ENCODE data around the gene GPRIN1. TPM values are rescaled to one million over a fixed set of nuclear protein-coding genes. Genes with fewer than 3 reads are reported as not detected.

The GPRIN1 gene
- polyA plus RNA-seq, 1 of the 3 experiments (the other 2 are of a cell fraction) = 6.6 TPM

GRCh38 chr5:176647843-176648473, 38.0 kb upstream of the GPRIN1 start:
- Histone ChIP-seq H3K4me1 (ENCODE audit: control insufficient read depth in 1 of 2, insufficient read depth in 2 of 2, low read depth in 1 of 2, low read length in 1 of 2) (peaks cover 4 to 46% of the 10 kb centered on the region in 2 experiments; a peak in 2 of 4 replicates), H3K4me3 (ENCODE audit: low read depth in 2 of 2, low read length in 1 of 2) (peak overlapping the region; percentile 89 to 94), H3K36me3 (replicated peaks in 1 of 2; ENCODE audit: control insufficient read depth in 1 of 2, insufficient read depth in 2 of 2, low read length in 1 of 2) (peaks cover 0 to 5% of the 10 kb centered on the region in 2 experiments), H3K79me2 (ENCODE audit: insufficient read depth) (peaks cover 46% of the 10 kb centered on the region), H3K9me3 (no peaks in the 10 kb centered on the region), H3K4me2 (peak overlapping the region; percentile 99), H4K20me1 (ENCODE audit: insufficient read depth) (peaks cover 26% of the 10 kb centered on the region; the same call in 1 of the 2 replicates), H3K27me3 (ENCODE audit: insufficient read depth) (no peaks in the 10 kb centered on the region), H2AFZ (ENCODE audit: low read depth) (peak overlapping the region; percentile 96), H3F3A (replicated peaks; ENCODE audit: insufficient read depth) (no peaks in the 10 kb centered on the region), H3K27ac (ENCODE audit: low read depth in 2 of 2, low read length in 1 of 2) (peak overlapping the region; percentile 52 to 77; a peak in 2 of 4 replicates), H3K9ac (peak overlapping the region; percentile 98), H3K9me2 (no peaks in the 10 kb centered on the region)
- DNase-seq = peak; percentile 82
- no peak for TF ChIP-seq YY1 (IDR thresholded peaks at IDR 0.05; ENCODE audit: low read depth)
- TF ChIP-seq MXI1 (IDR thresholded peaks at IDR 0.05; ENCODE audit: low read depth, low read length) = no peak
- 0 out of 2 replicates have a peak, but pooled peaks have one; percentile 37 for TF ChIP-seq NFIC (IDR thresholded peaks at IDR 0.05; ENCODE audit: borderline replicate concordance)
- TF ChIP-seq SIN3A (IDR thresholded peaks at IDR 0.05; ENCODE audit: borderline replicate concordance, low read depth, low read length) = no peak
- TF ChIP-seq TAF1 (IDR thresholded peaks at IDR 0.05; ENCODE audit: borderline replicate concordance, low read depth, low read length) = no peak
- TF ChIP-seq TEAD4 (IDR thresholded peaks at IDR 0.05; ENCODE audit: borderline replicate concordance, insufficient read depth) = no peak
- ChIA-PET CTCF (interaction anchor here (0.6 to 5.8 kb wide), 9 partner anchors 10 to 464 kb away, joined by 3 to 38 read pairs (median 7); partner anchors contain the start of genes CLTB, EIF4E1B and SNCB), POLR2A (interaction anchor here (1.5 to 1.9 kb wide), 3 partner anchors 13 to 26 kb away, joined by 6 read pairs; partner anchors contain the start of genes EIF4E1B and SNCB)
- 15% methylated on average over 16 of the region's 20 CpGs for WGBS (ENCODE audit: low lambda C conversion rate)

- Histone ChIP-seq H2AFZ (ENCODE audit: low read depth) (peak within 1 kb of the TSS; percentile 96), H3K9me3 (no peaks in the 10 kb centered on the region), H3K79me2 (ENCODE audit: insufficient read depth) (peaks cover 46% of the 10 kb centered on the region), H3F3A (replicated peaks; ENCODE audit: insufficient read depth) (no peaks in the 10 kb centered on the region), H3K9me2 (no peaks in the 10 kb centered on the region), H3K4me3 (ENCODE audit: low read depth in 2 of 2, low read length in 1 of 2) (peak within 1 kb of the TSS; percentile 89 to 94), H4K20me1 (ENCODE audit: insufficient read depth) (peaks cover 20% of the 10 kb centered on the region; the same call in 1 of the 2 replicates), H3K27me3 (ENCODE audit: insufficient read depth) (no peaks in the 10 kb centered on the region), H3K9ac (peak within 1 kb of the TSS; percentile 98), H3K4me2 (peak within 1 kb of the TSS; percentile 99), H3K4me1 (ENCODE audit: control insufficient read depth in 1 of 2, insufficient read depth in 2 of 2, low read depth in 1 of 2, low read length in 1 of 2) (peaks cover 4 to 42% of the 10 kb centered on the region in 2 experiments; a peak in 2 of 4 replicates), H3K27ac (ENCODE audit: low read depth in 2 of 2, low read length in 1 of 2) (peak within 1 kb of the TSS; percentile 52 to 87; a peak in 3 of 4 replicates), H3K36me3 (replicated peaks in 1 of 2; ENCODE audit: control insufficient read depth in 1 of 2, insufficient read depth in 2 of 2, low read length in 1 of 2) (no peaks in the 10 kb centered on the region)
- 0% methylated on average over 1 of the region's 63 CpGs for WGBS (ENCODE audit: low lambda C conversion rate)
- CTCF ChIA-PET = interaction anchor here (0.8 to 5.8 kb wide), 12 partner anchors 11 to 654 kb away, joined by 3 to 38 read pairs (median 6); partner anchors contain the start of genes CLTB, EIF4E1B, SNCB and ZNF346
- POLR2A ChIA-PET = interaction anchor here (0.5 to 1.9 kb wide), 10 partner anchors 9 to 919 kb away, joined by 3 to 7 read pairs (median 4); partner anchors contain the start of genes EIF4E1B, LMAN2, RNF44 and SNCB
- peak; percentile 100 for DNase-seq
- peak; percentile 43; the same call in 1 of the 2 replicates for TF ChIP-seq REST (IDR thresholded peaks at IDR 0.05; ENCODE audit: low read depth, low read length)
- no peak for TF ChIP-seq EZH2phosphoT487 (IDR thresholded peaks at IDR 0.05; ENCODE audit: borderline replicate concordance, low read depth)
- TF ChIP-seq CHD2 (IDR thresholded peaks at IDR 0.05; ENCODE audit: low read length, partially characterized antibody) = no peak
- peak; percentile 83 for TF ChIP-seq YY1 (IDR thresholded peaks at IDR 0.05; ENCODE audit: low read depth)
- no peak; a peak in 1 of 4 replicates for TF ChIP-seq EP300 (IDR thresholded peaks at IDR 0.05; ENCODE audit: borderline replicate concordance in 1 of 2, low read depth in 1 of 2, low read length in 1 of 2)
- TF ChIP-seq SIN3A (IDR thresholded peaks at IDR 0.05; ENCODE audit: borderline replicate concordance, low read depth, low read length) = peak; percentile 70; the same call in 1 of the 2 replicates
- peak; percentile 66 for TF ChIP-seq SMC3 (IDR thresholded peaks at IDR 0.05; ENCODE audit: low read depth, low read length)
- no peak; the same call in 1 of the 2 replicates for TF ChIP-seq NFIC (IDR thresholded peaks at IDR 0.05; ENCODE audit: borderline replicate concordance)
- no peak for TF ChIP-seq GATA2 (CRISPR knock-in tag; IDR thresholded peaks at IDR 0.05)
- TF ChIP-seq, protein P1, sequence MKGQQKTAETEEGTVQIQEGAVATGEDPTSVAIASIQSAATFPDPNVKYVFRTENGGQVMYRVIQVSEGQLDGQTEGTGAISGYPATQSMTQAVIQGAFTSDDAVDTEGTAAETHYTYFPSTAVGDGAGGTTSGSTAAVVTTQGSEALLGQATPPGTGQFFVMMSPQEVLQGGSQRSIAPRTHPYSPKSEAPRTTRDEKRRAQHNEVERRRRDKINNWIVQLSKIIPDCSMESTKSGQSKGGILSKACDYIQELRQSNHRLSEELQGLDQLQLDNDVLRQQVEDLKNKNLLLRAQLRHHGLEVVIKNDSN (IDR thresholded peaks at IDR 0.05; ENCODE audit: borderline replicate concordance, low read depth) = no peak
- TF ChIP-seq JUND (IDR thresholded peaks at IDR 0.05) = no peak
- no peak for TF ChIP-seq RXRA (IDR thresholded peaks at IDR 0.05; ENCODE audit: borderline replicate concordance, low read depth)
- TF ChIP-seq RFX5 (IDR thresholded peaks at IDR 0.05; ENCODE audit: low read length) = no peak
- no peak; the same call in none of the 2 replicates for TF ChIP-seq MXI1 (IDR thresholded peaks at IDR 0.05; ENCODE audit: low read depth, low read length)
- no peak for TF ChIP-seq ELF1 (IDR thresholded peaks at IDR 0.05)
- no peak for TF ChIP-seq TCF12 (IDR thresholded peaks at IDR 0.05)
- no peak for TF ChIP-seq GABPA (IDR thresholded peaks at IDR 0.05; ENCODE audit: low read depth)
These were observed 37.3 kb upstream of the GPRIN1 start, which contains the start of gene TSPAN17 for GRCh38 chr5:176647030-176647842. Gene TSPAN17 (plus strand): TSS chr5:176647484. CDS start chr5:176647616, 132 bp downstream.
